Liver (tissue), 9 donors: Measurements from ENCODE around the gene STAC2. TPM values are rescaled to one million over a fixed set of nuclear protein-coding genes. Genes with fewer than 3 reads are reported as not detected.

ENCODE experiments used
- DNase-seq: peaks from one replicate; pipeline ENCODE4 v3.0.0-alpha.2; 2017; ENCODE audit warnings: low spot score
- H3K27ac ChIP-seq, 2 donors: one replicate each; pipeline ENCODE4 v1.7.0; 2013; ENCODE audit warnings: inconsistent platforms in 2 of 2, low read length in 2 of 2, control low read depth in 1 of 2, low read depth in 1 of 2, mild to moderate bottlenecking in 1 of 2
- H3K27me3 ChIP-seq, 4 donors: one replicate each; pipeline versions ENCODE4 v1.6.1 to v1.7.0; 2013; ENCODE audit warnings: low read length in 3 of 4, inconsistent platforms in 1 of 4, mild to moderate bottlenecking in 1 of 4, moderate library complexity in 1 of 4; ENCODE audit not compliant: control insufficient read depth in 4 of 4, insufficient read depth in 4 of 4
- H3K36me3 ChIP-seq, 4 donors: one replicate each; pipeline versions ENCODE4 v1.6.1 to v1.7.0; 2013; ENCODE audit warnings: low read length in 3 of 4, mild to moderate bottlenecking in 3 of 4, low read depth in 1 of 4, moderate library complexity in 1 of 4; ENCODE audit not compliant: control insufficient read depth in 4 of 4, insufficient read depth in 3 of 4
- H3K4me1 ChIP-seq, 4 donors: one replicate each; pipeline versions ENCODE4 v1.6.1 to v1.7.0; 2013; ENCODE audit warnings: low read length in 3 of 4, mild to moderate bottlenecking in 3 of 4, moderate library complexity in 1 of 4; ENCODE audit not compliant: control insufficient read depth in 4 of 4, insufficient read depth in 4 of 4
- H3K4me3 ChIP-seq, 3 donors: one replicate each; pipeline versions ENCODE4 v1.6.1 to v1.7.0; 2013; ENCODE audit warnings: low read length in 3 of 3, control low read depth in 1 of 3, low read depth in 1 of 3, mild to moderate bottlenecking in 1 of 3
- H3K9ac ChIP-seq, 2 donors: one replicate each; pipeline ENCODE4 v1.7.0; 2013; ENCODE audit warnings: low read length in 2 of 2, mild to moderate bottlenecking in 2 of 2, moderate library complexity in 2 of 2, control low read depth in 1 of 2, low read depth in 1 of 2
- H3K9me3 ChIP-seq, 4 donors: one replicate each; pipeline versions ENCODE4 v1.6.1 to v1.7.0; 2013; ENCODE audit warnings: low read length in 3 of 4; ENCODE audit not compliant: control insufficient read depth in 4 of 4
- FOXA1 ChIP-seq: IDR thresholded peaks from 2 replicates; pipeline ENCODE4 v1.6.1; 2016; ENCODE audit warnings: antibody characterized with exemption
- FOXA2 ChIP-seq: IDR thresholded peaks from 2 replicates; pipeline ENCODE4 v1.6.1; 2016; ENCODE audit warnings: antibody characterized with exemption
- GABPA ChIP-seq, 2 donors: IDR thresholded peaks in 1 of 2; conservative IDR thresholded peaks in 1 of 2; 2 replicates each; pipeline ENCODE4 v1.6.1; 2016; ENCODE audit warnings: antibody characterized with exemption in 2 of 2, mild to moderate bottlenecking in 1 of 2, moderate library complexity in 1 of 2
- HNF4A ChIP-seq, 2 donors: conservative IDR thresholded peaks; 2 replicates each; pipeline ENCODE4 v1.6.1; 2016; ENCODE audit warnings: antibody characterized with exemption in 2 of 2, mild to moderate bottlenecking in 2 of 2
- HNF4G ChIP-seq: IDR thresholded peaks from 2 replicates; pipeline ENCODE4 v1.6.1; 2016; ENCODE audit warnings: antibody characterized with exemption
- NR2F2 ChIP-seq: IDR thresholded peaks from 2 replicates; pipeline ENCODE4 v1.6.1; 2016; ENCODE audit warnings: antibody characterized with exemption
- RXRA ChIP-seq, 2 donors: IDR thresholded peaks; 2 replicates each; pipeline ENCODE4 v1.6.1; 2017 to 2018; ENCODE audit warnings: antibody characterized with exemption in 2 of 2, mild to moderate bottlenecking in 1 of 2
- SP1 ChIP-seq: IDR thresholded peaks from 2 replicates; pipeline ENCODE4 v1.6.1; 2018; ENCODE audit warnings: antibody characterized with exemption, mild to moderate bottlenecking
- TAF1 ChIP-seq: conservative IDR thresholded peaks from 2 replicates; pipeline ENCODE4 v1.6.1; 2016; ENCODE audit warnings: antibody characterized with exemption, mild to moderate bottlenecking
- YY1 ChIP-seq: IDR thresholded peaks from 2 replicates; pipeline ENCODE4 v1.6.1; 2016; ENCODE audit warnings: antibody characterized with exemption, mild to moderate bottlenecking
- WGBS: extraction: QIAGEN DNeasy Blood & Tissue Kit; methylation state at CpG from one replicate; pipeline ENCODE4 v1.1.7; 2013; 5-methylcytosine and 5-hydroxymethylcytosine counted together
- polyA plus RNA-seq, 2 donors: library from polyadenylated mRNA; stranded (reverse) in 1 of 2; unstranded in 1 of 2; fragments of 200-250 nt in 1 of 2; fragments of >200 nt in 1 of 2; fragmentation: Nextera tagmentation in 1 of 2; extraction: Ambion mirVana in 1 of 2; gene quantifications; one replicate each; pipeline versions ENCODE4 v1.2.1 to v1.2.3, GENCODE V29; 2013 to 2015
- total RNA-seq, 2 donors: library from RNA; depleted of rRNA; stranded (reverse); fragments of >200 nt; gene quantifications; one replicate each; pipeline ENCODE4 v1.2.3, GENCODE V29; 2014
- TF ChIP-seq, protein P1 (sequence below): fragments of 150-350 bp; IDR thresholded peaks from 2 replicates; pipeline ENCODE4 v1.5.1; 2017; ENCODE audit warnings: improper control_type of control experiment, low read depth, low read length; ENCODE audit not compliant: missing input control
- TF ChIP-seq, protein P2 (sequence below): IDR thresholded peaks from 2 replicates; pipeline ENCODE4 v1.6.1; 2016; ENCODE audit warnings: antibody characterized with exemption
- TF ChIP-seq, protein P3 (sequence below): IDR thresholded peaks from 2 replicates; pipeline ENCODE4 v1.6.1; 2016; ENCODE audit warnings: antibody characterized with exemption, mild to moderate bottlenecking
- TF ChIP-seq, protein P4 (sequence below): IDR thresholded peaks from 2 replicates; pipeline ENCODE4 v1.6.1; 2016; ENCODE audit warnings: antibody characterized with exemption
- donor health status: healthy.
- donor health status: healthy.
- donor health status: healthy.
- donor health status: healthy.
- donor health status: healthy.

The STAC2 gene, protein sequence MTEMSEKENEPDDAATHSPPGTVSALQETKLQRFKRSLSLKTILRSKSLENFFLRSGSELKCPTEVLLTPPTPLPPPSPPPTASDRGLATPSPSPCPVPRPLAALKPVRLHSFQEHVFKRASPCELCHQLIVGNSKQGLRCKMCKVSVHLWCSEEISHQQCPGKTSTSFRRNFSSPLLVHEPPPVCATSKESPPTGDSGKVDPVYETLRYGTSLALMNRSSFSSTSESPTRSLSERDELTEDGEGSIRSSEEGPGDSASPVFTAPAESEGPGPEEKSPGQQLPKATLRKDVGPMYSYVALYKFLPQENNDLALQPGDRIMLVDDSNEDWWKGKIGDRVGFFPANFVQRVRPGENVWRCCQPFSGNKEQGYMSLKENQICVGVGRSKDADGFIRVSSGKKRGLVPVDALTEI
- total RNA-seq: not detected
- not detected for polyA plus RNA-seq

DNA sequence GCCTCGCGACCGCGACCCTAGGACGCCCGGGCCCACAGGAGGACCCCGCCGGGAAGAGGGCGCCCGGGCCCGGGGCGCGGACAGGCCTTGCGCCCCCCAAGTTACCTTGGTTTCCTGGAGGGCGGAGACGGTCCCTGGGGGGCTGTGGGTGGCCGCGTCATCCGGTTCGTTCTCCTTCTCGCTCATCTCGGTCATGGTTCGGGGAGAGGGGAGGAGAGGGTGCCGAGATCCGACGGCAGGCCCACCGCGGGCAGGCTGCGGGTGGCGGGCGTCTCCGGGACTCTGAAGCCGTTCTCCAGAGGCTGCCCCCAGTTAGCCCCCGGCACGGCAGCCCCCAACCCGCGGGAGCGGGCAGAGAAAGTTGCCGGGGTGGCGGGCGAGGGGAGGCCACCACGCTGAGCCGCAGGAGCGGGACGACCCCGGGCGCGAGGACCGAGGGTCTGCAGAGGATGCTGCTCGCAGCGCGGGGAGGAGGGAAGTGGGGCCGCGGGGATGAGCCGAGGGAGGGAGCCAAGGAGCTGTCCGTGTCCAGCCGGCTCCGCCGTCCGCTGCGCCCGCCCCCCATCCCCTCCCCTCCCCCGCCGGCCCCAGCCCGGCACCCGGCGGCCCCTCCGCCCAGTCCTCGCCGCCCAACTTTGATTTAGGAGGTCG is at the start of gene STAC2:
TSS of gene STAC2 (minus strand) at position 638 of the 651 bp plus-strand sequence. CDS start at position 195, 443 bp downstream.
- H3K9ac ChIP-seq: no peak within 1 kb of the TSS
- peaks cover 0 to 15% (median 6%) of the 10 kb centered on the region in 4 donors for H3K4me1 ChIP-seq
- DNase-seq: no peak
- no peak within 1 kb of the TSS for H3K27ac ChIP-seq
- H3K9me3 ChIP-seq: no peaks in the 10 kb centered on the region
- no peak for TF ChIP-seq HNF4A (conservative IDR thresholded peaks at IDR 0.05)
- no peak for TF ChIP-seq YY1
- TF ChIP-seq FOXA1: no peak
- TF ChIP-seq TAF1: no peak
- no peak for TF ChIP-seq GABPA (IDR thresholded peaks at IDR 0.05 in 1 of 2, conservative IDR thresholded peaks at IDR 0.05 in 1 of 2)
- no peak for TF ChIP-seq FOXA2
- no peak for TF ChIP-seq HNF4G
- no peak for TF ChIP-seq SP1
- no peak for TF ChIP-seq NR2F2
- no peak for TF ChIP-seq RXRA (IDR thresholded peaks at IDR 0.05)
- TF ChIP-seq, protein P1, sequence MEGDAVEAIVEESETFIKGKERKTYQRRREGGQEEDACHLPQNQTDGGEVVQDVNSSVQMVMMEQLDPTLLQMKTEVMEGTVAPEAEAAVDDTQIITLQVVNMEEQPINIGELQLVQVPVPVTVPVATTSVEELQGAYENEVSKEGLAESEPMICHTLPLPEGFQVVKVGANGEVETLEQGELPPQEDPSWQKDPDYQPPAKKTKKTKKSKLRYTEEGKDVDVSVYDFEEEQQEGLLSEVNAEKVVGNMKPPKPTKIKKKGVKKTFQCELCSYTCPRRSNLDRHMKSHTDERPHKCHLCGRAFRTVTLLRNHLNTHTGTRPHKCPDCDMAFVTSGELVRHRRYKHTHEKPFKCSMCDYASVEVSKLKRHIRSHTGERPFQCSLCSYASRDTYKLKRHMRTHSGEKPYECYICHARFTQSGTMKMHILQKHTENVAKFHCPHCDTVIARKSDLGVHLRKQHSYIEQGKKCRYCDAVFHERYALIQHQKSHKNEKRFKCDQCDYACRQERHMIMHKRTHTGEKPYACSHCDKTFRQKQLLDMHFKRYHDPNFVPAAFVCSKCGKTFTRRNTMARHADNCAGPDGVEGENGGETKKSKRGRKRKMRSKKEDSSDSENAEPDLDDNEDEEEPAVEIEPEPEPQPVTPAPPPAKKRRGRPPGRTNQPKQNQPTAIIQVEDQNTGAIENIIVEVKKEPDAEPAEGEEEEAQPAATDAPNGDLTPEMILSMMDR: no peak
- TF ChIP-seq, protein P2, sequence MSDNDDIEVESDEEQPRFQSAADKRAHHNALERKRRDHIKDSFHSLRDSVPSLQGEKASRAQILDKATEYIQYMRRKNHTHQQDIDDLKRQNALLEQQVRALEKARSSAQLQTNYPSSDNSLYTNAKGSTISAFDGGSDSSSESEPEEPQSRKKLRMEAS: no peak
- TF ChIP-seq, protein P3, sequence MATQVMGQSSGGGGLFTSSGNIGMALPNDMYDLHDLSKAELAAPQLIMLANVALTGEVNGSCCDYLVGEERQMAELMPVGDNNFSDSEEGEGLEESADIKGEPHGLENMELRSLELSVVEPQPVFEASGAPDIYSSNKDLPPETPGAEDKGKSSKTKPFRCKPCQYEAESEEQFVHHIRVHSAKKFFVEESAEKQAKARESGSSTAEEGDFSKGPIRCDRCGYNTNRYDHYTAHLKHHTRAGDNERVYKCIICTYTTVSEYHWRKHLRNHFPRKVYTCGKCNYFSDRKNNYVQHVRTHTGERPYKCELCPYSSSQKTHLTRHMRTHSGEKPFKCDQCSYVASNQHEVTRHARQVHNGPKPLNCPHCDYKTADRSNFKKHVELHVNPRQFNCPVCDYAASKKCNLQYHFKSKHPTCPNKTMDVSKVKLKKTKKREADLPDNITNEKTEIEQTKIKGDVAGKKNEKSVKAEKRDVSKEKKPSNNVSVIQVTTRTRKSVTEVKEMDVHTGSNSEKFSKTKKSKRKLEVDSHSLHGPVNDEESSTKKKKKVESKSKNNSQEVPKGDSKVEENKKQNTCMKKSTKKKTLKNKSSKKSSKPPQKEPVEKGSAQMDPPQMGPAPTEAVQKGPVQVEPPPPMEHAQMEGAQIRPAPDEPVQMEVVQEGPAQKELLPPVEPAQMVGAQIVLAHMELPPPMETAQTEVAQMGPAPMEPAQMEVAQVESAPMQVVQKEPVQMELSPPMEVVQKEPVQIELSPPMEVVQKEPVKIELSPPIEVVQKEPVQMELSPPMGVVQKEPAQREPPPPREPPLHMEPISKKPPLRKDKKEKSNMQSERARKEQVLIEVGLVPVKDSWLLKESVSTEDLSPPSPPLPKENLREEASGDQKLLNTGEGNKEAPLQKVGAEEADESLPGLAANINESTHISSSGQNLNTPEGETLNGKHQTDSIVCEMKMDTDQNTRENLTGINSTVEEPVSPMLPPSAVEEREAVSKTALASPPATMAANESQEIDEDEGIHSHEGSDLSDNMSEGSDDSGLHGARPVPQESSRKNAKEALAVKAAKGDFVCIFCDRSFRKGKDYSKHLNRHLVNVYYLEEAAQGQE: no peak
- peaks cover 0 to 8% (median 6%) of the 10 kb centered on the region in 4 donors for H3K27me3 ChIP-seq
- H3K36me3 ChIP-seq: no peaks in the 10 kb centered on the region
- H3K4me3 ChIP-seq: peak within 1 kb of the TSS in 1 of 3 donors; percentile 39
- WGBS: 3% methylated on average over 71 of the region's 71 CpGs

DNA sequence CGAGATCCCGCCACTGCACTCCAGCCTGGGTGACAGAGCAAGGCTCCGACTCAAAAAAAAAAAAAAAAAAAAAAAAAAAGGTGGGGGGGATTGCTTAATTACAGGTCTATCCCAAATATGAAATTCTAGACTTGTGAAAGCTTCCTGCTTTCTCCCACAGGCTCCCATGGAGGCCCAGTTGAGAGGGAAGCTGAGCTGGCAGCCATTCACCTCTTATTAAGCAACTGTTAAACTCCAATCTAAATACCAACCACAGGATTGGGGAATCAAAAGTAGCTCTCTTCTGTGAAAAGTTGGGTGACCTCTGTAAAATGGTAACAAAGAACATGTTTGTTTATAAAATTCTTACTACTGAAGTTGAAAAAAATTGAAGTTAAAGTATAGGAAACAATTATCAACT is 45.8 kb upstream of the STAC2 start:
- Histone ChIP-seq H3K36me3 (peaks cover 3 to 20% (median 13%) of the 10 kb centered on the region in 4 donors), H3K4me3 (no peak overlapping the region), H3K27me3 (no peaks in the 10 kb centered on the region), H3K27ac (no peak overlapping the region), H3K4me1 (no peaks in the 10 kb centered on the region), H3K9ac (no peak overlapping the region), H3K9me3 (no peaks in the 10 kb centered on the region)
- 93% methylated on average over 3 of the region's 3 CpGs for WGBS
- TF ChIP-seq, protein P4, sequence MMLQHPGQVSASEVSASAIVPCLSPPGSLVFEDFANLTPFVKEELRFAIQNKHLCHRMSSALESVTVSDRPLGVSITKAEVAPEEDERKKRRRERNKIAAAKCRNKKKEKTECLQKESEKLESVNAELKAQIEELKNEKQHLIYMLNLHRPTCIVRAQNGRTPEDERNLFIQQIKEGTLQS: no peak
- no peak for TF ChIP-seq YY1
- DNase-seq: no peak
